Skin epidermis (tissue), 12 donors: ENCODE results near the gene NTN1.
A peak's percentile ranks its signal among the peaks of the same experiment; 100 is the strongest.

Experiments used
- H3K27ac ChIP-seq, 21 experiments: fragments of 200-600 bp; sonication (generic) in 11 of 21; one replicate each; pipeline ENCODE4 v1.5.0; 2020; ENCODE audit warnings: mild to moderate bottlenecking in 3 of 21, inconsistent platforms in 2 of 21, moderate library complexity in 2 of 21
- H3K4me3 ChIP-seq, 7 experiments: fragments of 200-600 bp; sonication (generic) in 2 of 7; one replicate each; pipeline ENCODE4 v1.5.0; 2020; ENCODE audit warnings: inconsistent platforms in 2 of 7, mild to moderate bottlenecking in 2 of 7, moderate library complexity in 1 of 7

Gene NTN1

GRCh38 chr17:9004132-9004960, 17.0 kb upstream of the NTN1 start:
- Histone ChIP-seq H3K27ac (no peak overlapping the region), H3K4me3 (peak overlapping the region in 5 of 7 experiments; percentile 9 to 50 (median 35))

GRCh38 chr17:9004961-9005285, 16.4 kb upstream of the NTN1 start:
- H3K4me3 ChIP-seq, result no peak overlapping the region
- H3K27ac ChIP-seq, result no peak overlapping the region

- Histone ChIP-seq H3K4me3 (no peak overlapping the region), H3K27ac (no peak overlapping the region)
Measured at GRCh38 chr17:9006175-9006767, 15.0 kb upstream of the NTN1 start.

- no peak overlapping the region for H3K27ac ChIP-seq
- no peak overlapping the region for H3K4me3 ChIP-seq
Measured at GRCh38 chr17:9007052-9007714, 14.1 kb upstream of the NTN1 start.

- H3K4me3 ChIP-seq, result no peak overlapping the region
Measured at GRCh38 chr17:9009096-9009495, 12.2 kb upstream of the NTN1 start.

GRCh38 chr17:9009737-9010136, 11.6 kb upstream of the NTN1 start:
- no peak overlapping the region for H3K27ac ChIP-seq

More at GRCh38 chr17:9009096-9009495, 12.2 kb upstream of the NTN1 start:
- no peak overlapping the region for H3K27ac ChIP-seq

GRCh38 chr17:9011001-9011400, 10.3 kb upstream of the NTN1 start:
- Histone ChIP-seq H3K27ac (no peak overlapping the region), H3K4me3 (no peak overlapping the region)

More at GRCh38 chr17:9009737-9010136, 11.6 kb upstream of the NTN1 start:
- no peak overlapping the region for H3K4me3 ChIP-seq

- H3K27ac ChIP-seq, result no peak overlapping the region
- H3K4me3 ChIP-seq, result no peak overlapping the region
Measured at GRCh38 chr17:9016941-9017552, 4.3 kb upstream of the NTN1 start.

GRCh38 chr17:9018726-9019125, 2.6 kb upstream of the NTN1 start:
- no peak overlapping the region for H3K27ac ChIP-seq

GRCh38 chr17:9020096-9020823, 1.1 kb upstream of the NTN1 start:
- Histone ChIP-seq H3K27ac (peak overlapping the region in 8 of 21 experiments; percentile 39 to 74 (median 58)), H3K4me3 (peak overlapping the region in 6 of 7 experiments; percentile 45 to 64 (median 57))

More at GRCh38 chr17:9018726-9019125, 2.6 kb upstream of the NTN1 start:
- no peak overlapping the region for H3K4me3 ChIP-seq

GRCh38 chr17:9020824-9021157, 519 bp upstream of the NTN1 start:
- Histone ChIP-seq H3K27ac (peak overlapping the region in 16 of 21 experiments; percentile 7 to 78 (median 47)), H3K4me3 (peak overlapping the region; percentile 37 to 64 (median 56))

GRCh38 chr17:9021992-9022572, 772 bp downstream of the NTN1 start:
- Histone ChIP-seq H3K4me3 (peak overlapping the region; percentile 37 to 64 (median 56)), H3K27ac (peak overlapping the region in 16 of 21 experiments; percentile 1 to 78 (median 59))

GRCh38 chr17:9022573-9023391, 1.5 kb downstream of the NTN1 start:
- peak overlapping the region in 3 of 21 experiments; percentile 14 to 73 (median 42) for H3K27ac ChIP-seq
- H3K4me3 ChIP-seq, result peak overlapping the region; percentile 37 to 64 (median 56)

GRCh38 chr17:9023392-9024218, 2.3 kb downstream of the NTN1 start:
- Histone ChIP-seq H3K27ac (peak overlapping the region in 1 of 21 experiments; percentile 54), H3K4me3 (peak overlapping the region; percentile 37 to 64 (median 56))

- H3K27ac ChIP-seq, result peak overlapping the region in 1 of 21 experiments; percentile 54
- peak overlapping the region in 1 of 7 experiments; percentile 56 for H3K4me3 ChIP-seq
Measured at GRCh38 chr17:9024497-9024896, 3.2 kb downstream of the NTN1 start.

- H3K4me3 ChIP-seq, result no peak overlapping the region
- no peak overlapping the region for H3K27ac ChIP-seq
Measured at GRCh38 chr17:9026741-9027140, 5.4 kb downstream of the NTN1 start.

GRCh38 chr17:9028202-9028987, 7.1 kb downstream of the NTN1 start:
- Histone ChIP-seq H3K27ac (peak overlapping the region in 2 of 21 experiments; percentile 36 to 38), H3K4me3 (no peak overlapping the region)
